Mesothelial cell of epicardium (in vitro differentiated cells): Measurements from ENCODE around the gene CHML. TPM values are rescaled to one million over a fixed set of nuclear protein-coding genes. Genes with fewer than 3 reads are reported as not detected.

Experiments used
- DNase-seq, 2 experiments: peaks; one replicate each; pipeline ENCODE4 v3.0.0; 2021; ENCODE audit warnings: low spot score in 2 of 2; ENCODE audit not compliant: unreplicated experiment in 2 of 2
- H3K27ac Mint-ChIP-seq: 2 replicates; pipeline ENCODE4 v1.8.0; 2021; ENCODE audit warnings: mixed read lengths
- H3K27me3 Mint-ChIP-seq: 2 replicates; pipeline ENCODE4 v1.8.0; 2021; ENCODE audit warnings: low read depth, mixed read lengths
- H3K36me3 Mint-ChIP-seq: 2 replicates; pipeline ENCODE4 v1.8.0; 2021; ENCODE audit warnings: mixed read lengths
- H3K4me1 Mint-ChIP-seq: 2 replicates; pipeline ENCODE4 v1.8.0; 2021; ENCODE audit warnings: mixed read lengths
- H3K4me3 Mint-ChIP-seq: 2 replicates; pipeline ENCODE4 v1.8.0; 2021; ENCODE audit warnings: mild to moderate bottlenecking, moderate library complexity, mixed read lengths
- H3K9me3 Mint-ChIP-seq: 2 replicates; pipeline ENCODE4 v1.8.0; 2021; ENCODE audit warnings: mixed read lengths
- total RNA-seq: library from RNA; stranded (reverse); gene quantifications from 3 replicates; pipeline ENCODE4 v1.2.1, GENCODE V29; 2021
- TF ChIP-seq, protein P1 (sequence below): fragments of 200-600 bp; sonication (generic); IDR thresholded peaks from one replicate; pipeline ENCODE4 v1.5.0; 2021; ENCODE audit warnings: antibody characterized with exemption; ENCODE audit not compliant: unreplicated experiment

CHML gene
- total RNA-seq, 1 donor from 2014 or later, result 21.2 TPM

GRCh38 chr1:241610056-241610815 lies 29.9 kb downstream of the CHML start:
- H3K27me3 Mint-ChIP-seq, result no peaks in the 10 kb centered on the region
- TF ChIP-seq, protein P1, sequence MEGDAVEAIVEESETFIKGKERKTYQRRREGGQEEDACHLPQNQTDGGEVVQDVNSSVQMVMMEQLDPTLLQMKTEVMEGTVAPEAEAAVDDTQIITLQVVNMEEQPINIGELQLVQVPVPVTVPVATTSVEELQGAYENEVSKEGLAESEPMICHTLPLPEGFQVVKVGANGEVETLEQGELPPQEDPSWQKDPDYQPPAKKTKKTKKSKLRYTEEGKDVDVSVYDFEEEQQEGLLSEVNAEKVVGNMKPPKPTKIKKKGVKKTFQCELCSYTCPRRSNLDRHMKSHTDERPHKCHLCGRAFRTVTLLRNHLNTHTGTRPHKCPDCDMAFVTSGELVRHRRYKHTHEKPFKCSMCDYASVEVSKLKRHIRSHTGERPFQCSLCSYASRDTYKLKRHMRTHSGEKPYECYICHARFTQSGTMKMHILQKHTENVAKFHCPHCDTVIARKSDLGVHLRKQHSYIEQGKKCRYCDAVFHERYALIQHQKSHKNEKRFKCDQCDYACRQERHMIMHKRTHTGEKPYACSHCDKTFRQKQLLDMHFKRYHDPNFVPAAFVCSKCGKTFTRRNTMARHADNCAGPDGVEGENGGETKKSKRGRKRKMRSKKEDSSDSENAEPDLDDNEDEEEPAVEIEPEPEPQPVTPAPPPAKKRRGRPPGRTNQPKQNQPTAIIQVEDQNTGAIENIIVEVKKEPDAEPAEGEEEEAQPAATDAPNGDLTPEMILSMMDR, result no peak
- H3K9me3 Mint-ChIP-seq, result no peaks in the 10 kb centered on the region
- no peaks in the 10 kb centered on the region for H3K4me1 Mint-ChIP-seq
- H3K27ac Mint-ChIP-seq, result no peak overlapping the region
- DNase-seq, result no peak
- H3K36me3 Mint-ChIP-seq, result no peaks in the 10 kb centered on the region
- H3K4me3 Mint-ChIP-seq, result no peak overlapping the region

- Mint-ChIP-seq H3K4me3 (no peak overlapping the region), H3K9me3 (no peaks in the 10 kb centered on the region), H3K27ac (no peak overlapping the region), H3K36me3 (no peaks in the 10 kb centered on the region), H3K4me1 (no peaks in the 10 kb centered on the region), H3K27me3 (no peaks in the 10 kb centered on the region)
- TF ChIP-seq, protein P1, result no peak
- no peak for DNase-seq
These were observed 31.7 kb downstream of the CHML start for GRCh38 chr1:241608379-241609033.

- no peak for DNase-seq
- TF ChIP-seq, protein P1, result no peak
- Mint-ChIP-seq H3K4me3 (no peak overlapping the region), H3K27ac (no peak overlapping the region), H3K4me1 (no peaks in the 10 kb centered on the region), H3K36me3 (peaks cover 1% of the 10 kb centered on the region), H3K27me3 (no peaks in the 10 kb centered on the region), H3K9me3 (no peaks in the 10 kb centered on the region)
These were observed 32.7 kb downstream of the CHML start for GRCh38 chr1:241607497-241607896.

GRCh38 chr1:241606544-241606943 lies 33.6 kb downstream of the CHML start:
- Mint-ChIP-seq H3K9me3 (no peaks in the 10 kb centered on the region), H3K4me3 (no peak overlapping the region), H3K36me3 (peaks cover 8% of the 10 kb centered on the region), H3K27ac (no peak overlapping the region), H3K27me3 (no peaks in the 10 kb centered on the region), H3K4me1 (no peaks in the 10 kb centered on the region)
- TF ChIP-seq, protein P1, result no peak
- no peak for DNase-seq

GRCh38 chr1:241605146-241605805 lies 34.9 kb downstream of the CHML start:
- Mint-ChIP-seq H3K9me3 (no peaks in the 10 kb centered on the region), H3K4me1 (no peaks in the 10 kb centered on the region), H3K27me3 (no peaks in the 10 kb centered on the region), H3K36me3 (peaks cover 13% of the 10 kb centered on the region), H3K27ac (no peak overlapping the region), H3K4me3 (no peak overlapping the region)
- TF ChIP-seq, protein P1, result no peak
- DNase-seq, result no peak
